KBM-7 (cell line): Measurements from ENCODE around the gene FBH1.
"Not testable (repeated sequence)": the region's sequence is repeated elsewhere in the genome, so short reads cannot be mapped to it uniquely, and the experiment has no call there.

Source experiments
- DNase-seq: peaks from one replicate; pipeline ENCODE4 v3.0.0-alpha.2; 2015
- in situ Hi-C: fragments of 300-500 bp; cut with MboI; formaldehyde crosslinking; loops from 2 replicates; pipeline ENCODE4 v1.14.3; 2020; ENCODE audit warnings: low sequenced_read_pairs, low pct_unique_long_range_greater_than_20kb, mixed read lengths

The FBH1 gene

GRCh38 chr10:5871596-5871995, 18.4 kb upstream of the FBH1 start:
- in situ Hi-C loops, result no loop called here
- no peak for DNase-seq

- DNase-seq, result peak; percentile 96
- in situ Hi-C loops, result no loop called here
These were observed 16.5 kb upstream of the FBH1 start for GRCh38 chr10:5873515-5873995.

GRCh38 chr10:5876181-5876768, 13.8 kb upstream of the FBH1 start:
- in situ Hi-C loops, result no loop called here
- no peak for DNase-seq

- DNase-seq, in situ Hi-C loops: not testable (repeated sequence)
These were observed 13.0 kb upstream of the FBH1 start for GRCh38 chr10:5877041-5877440.

GRCh38 chr10:5882961-5883360, 7.1 kb upstream of the FBH1 start:
- in situ Hi-C loops, result no loop called here
- no peak for DNase-seq

GRCh38 chr10:5885619-5886018, 4.4 kb upstream of the FBH1 start:
- DNase-seq, result no peak
- in situ Hi-C loops, result no loop called here

GRCh38 chr10:5887029-5887428, 3.0 kb upstream of the FBH1 start:
- no peak for DNase-seq

GRCh38 chr10:5887641-5888040, 2.4 kb upstream of the FBH1 start:
- in situ Hi-C loops, result no loop called here
- DNase-seq, result no peak

More at GRCh38 chr10:5887029-5887428, 3.0 kb upstream of the FBH1 start:
- in situ Hi-C loops, result no loop called here

GRCh38 chr10:5888351-5888750, 1.7 kb upstream of the FBH1 start:
- peak; percentile 59 for DNase-seq
- in situ Hi-C loops, result no loop called here

- in situ Hi-C loops, result no loop called here
- DNase-seq, result peak; percentile 53
These were observed 1.0 kb upstream of the FBH1 start for GRCh38 chr10:5888843-5889623.

- DNase-seq, result peak; percentile 43
- in situ Hi-C loops, result no loop called here
These were observed 441 bp downstream of the FBH1 start for GRCh38 chr10:5890452-5890915.

- in situ Hi-C loops, result no loop called here
These were observed 966 bp downstream of the FBH1 start for GRCh38 chr10:5891009-5891408.

GRCh38 chr10:5892007-5892406, 2.0 kb downstream of the FBH1 start:
- peak; percentile 23 for DNase-seq
- in situ Hi-C loops, result no loop called here

More at GRCh38 chr10:5891009-5891408, 966 bp downstream of the FBH1 start:
- DNase-seq, result no peak

GRCh38 chr10:5893321-5893720, 3.3 kb downstream of the FBH1 start:
- in situ Hi-C loops, result no loop called here
- no peak for DNase-seq

- in situ Hi-C loops, result no loop called here
- DNase-seq, result no peak
These were observed 4.4 kb downstream of the FBH1 start for GRCh38 chr10:5894403-5894802.

GRCh38 chr10:5894873-5895272, 4.8 kb downstream of the FBH1 start:
- in situ Hi-C loops, result no loop called here
- no peak for DNase-seq

GRCh38 chr10:5895365-5895764, 5.3 kb downstream of the FBH1 start:
- in situ Hi-C loops, result no loop called here
- DNase-seq, result no peak

- no peak for DNase-seq
- in situ Hi-C loops, result no loop called here
These were observed 5.8 kb downstream of the FBH1 start for GRCh38 chr10:5895804-5896203.

- in situ Hi-C loops, result no loop called here
- no peak for DNase-seq
These were observed 6.4 kb downstream of the FBH1 start for GRCh38 chr10:5896208-5897052.

- in situ Hi-C loops, result no loop called here
- DNase-seq, result no peak
These were observed 7.0 kb downstream of the FBH1 start for GRCh38 chr10:5897053-5897340.
